Pancreas (tissue), 10 donors: Measurements from ENCODE around the gene ETFA. TPM values are rescaled to one million over a fixed set of nuclear protein-coding genes. Genes with fewer than 3 reads are reported as not detected.

Experiments used
- ATAC-seq, 4 donors: fragments of 200-7000 bp; cut with Tn5 transposase; one replicate each; pipeline versions ENCODE4 v1.8.0 to v1.9.1; 2020; ENCODE audit warnings: mild to moderate bottlenecking in 4 of 4, moderate library complexity in 4 of 4
- DNase-seq, 6 donors: peaks; one replicate each; pipeline ENCODE4 v3.0.0-alpha.2; 2020
- FAIRE-seq: peaks from 2 replicates; lab custom pipeline; 2012; peaks lifted over from hg19 to GRCh38; lab: Jason Lieb, UNC
- H3K27ac ChIP-seq, 4 donors: fragments of 200-600 bp; sonication (generic); 1 replicate in 3 of 4; 2 replicates in 1 of 4; pipeline versions ENCODE4 v1.5.0 to v1.8.0; 2020
- H3K27me3 ChIP-seq, 4 donors: fragments of 200-600 bp; one replicate each; pipeline ENCODE4 v1.8.0; 2021
- H3K36me3 ChIP-seq, 3 donors: fragments of 200-600 bp; sonication (generic) in 1 of 3; one replicate each; pipeline versions ENCODE4 v1.5.0 to v1.8.0; 2020 to 2021
- H3K4me1 ChIP-seq, 3 donors: fragments of 200-600 bp; one replicate each; pipeline ENCODE4 v1.8.0; 2021
- H3K4me3 ChIP-seq, 4 donors: fragments of 200-600 bp; sonication (generic) in 2 of 4; one replicate each; pipeline versions ENCODE4 v1.5.0 to v1.8.0; 2020 to 2021
- H3K9me3 ChIP-seq, 4 donors: fragments of 200-600 bp; one replicate each; pipeline ENCODE4 v1.8.0; 2021
- WGBS, 2 donors: extraction: QIAGEN DNeasy Blood & Tissue Kit; methylation state at CpG; one replicate each; pipeline ENCODE4 v1.1.7; 2013; 5-methylcytosine and 5-hydroxymethylcytosine counted together
- intact Hi-C, 3 donors: fragments of 100-400 bp; cut with DNase I; formaldehyde crosslinking; loops; one replicate each; pipeline versions ENCODE4 v1.11.1 to v1.14.2; 2022
- polyA plus RNA-seq, 2 donors: library from polyadenylated mRNA; stranded (reverse); fragments of 200-250 nt; gene quantifications; one replicate each; pipeline ENCODE4 v1.2.3, GENCODE V29; 2013
- total RNA-seq, 6 donors: library from RNA; stranded (reverse); fragmentation: NEBNext Ultra II Directional in 4 of 6; extraction: Animal tissue kit (Norgen Biotek cat#: 25700) in 4 of 6; gene quantifications; one replicate each; pipeline versions ENCODE4 v1.2.1 to v1.2.4, GENCODE V29; 2021 to 2023
- TF ChIP-seq, protein P1 (sequence below), 4 donors: fragments of 200-600 bp; sonication (generic) in 3 of 4; IDR thresholded peaks; one replicate each; pipeline versions ENCODE4 v1.5.0 to v1.8.0; 2021; ENCODE audit warnings: antibody characterized with exemption in 4 of 4
- donor health status: healthy with polysubstance abuse.
- donor health status: DM: no; HTN: no; CAD: no; lungs with moderate emphysema.
- donor health status: DM: no; HTN: no; CAD: no.
- donor health status: control.
- donor health status: control.
- donor health status: Bipolar disorder and iron deficiency.
- donor health status: DM: yes; HTN: yes; CAD: no.
- donor health status: DM: no; HTN: no; CAD: no.
- donor health status: DM: no; HTN: no; CAD: no.
- donor health status: DM: yes; HTN: yes; CAD: no.

ETFA gene
- total and polyA plus RNA-seq, 8 donors = 27.5 to 51.2 (median 42.3) TPM

DNA sequence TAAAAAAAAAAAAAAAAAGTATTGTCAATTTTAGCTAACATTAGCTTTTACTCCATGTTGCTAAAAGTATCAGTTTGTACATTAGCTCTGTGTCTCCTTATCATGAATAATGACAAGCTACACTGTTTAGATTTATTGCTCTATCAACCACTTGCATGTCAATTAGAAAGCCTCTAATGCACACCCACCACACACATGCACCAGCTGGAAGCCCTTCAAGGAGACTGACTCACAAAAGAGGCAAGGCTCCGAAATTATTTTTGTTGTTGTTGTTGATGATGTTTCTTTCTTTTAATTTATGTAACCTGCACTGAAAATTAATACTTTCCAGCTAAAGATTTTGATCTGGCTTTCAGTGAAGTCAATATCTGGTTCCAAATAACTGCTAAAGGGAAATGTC is 71.5 kb downstream of the ETFA start:
- peaks cover 0 to 5% (median 0%) of the 10 kb centered on the region in 3 donors for H3K36me3 ChIP-seq
- ATAC-seq (no peak), DNase-seq (no peak), FAIRE-seq (no peak)
- H3K4me1 ChIP-seq = no peaks in the 10 kb centered on the region
- H3K4me3 ChIP-seq = no peak overlapping the region
- no peaks in the 10 kb centered on the region for H3K9me3 ChIP-seq
- TF ChIP-seq, protein P1, sequence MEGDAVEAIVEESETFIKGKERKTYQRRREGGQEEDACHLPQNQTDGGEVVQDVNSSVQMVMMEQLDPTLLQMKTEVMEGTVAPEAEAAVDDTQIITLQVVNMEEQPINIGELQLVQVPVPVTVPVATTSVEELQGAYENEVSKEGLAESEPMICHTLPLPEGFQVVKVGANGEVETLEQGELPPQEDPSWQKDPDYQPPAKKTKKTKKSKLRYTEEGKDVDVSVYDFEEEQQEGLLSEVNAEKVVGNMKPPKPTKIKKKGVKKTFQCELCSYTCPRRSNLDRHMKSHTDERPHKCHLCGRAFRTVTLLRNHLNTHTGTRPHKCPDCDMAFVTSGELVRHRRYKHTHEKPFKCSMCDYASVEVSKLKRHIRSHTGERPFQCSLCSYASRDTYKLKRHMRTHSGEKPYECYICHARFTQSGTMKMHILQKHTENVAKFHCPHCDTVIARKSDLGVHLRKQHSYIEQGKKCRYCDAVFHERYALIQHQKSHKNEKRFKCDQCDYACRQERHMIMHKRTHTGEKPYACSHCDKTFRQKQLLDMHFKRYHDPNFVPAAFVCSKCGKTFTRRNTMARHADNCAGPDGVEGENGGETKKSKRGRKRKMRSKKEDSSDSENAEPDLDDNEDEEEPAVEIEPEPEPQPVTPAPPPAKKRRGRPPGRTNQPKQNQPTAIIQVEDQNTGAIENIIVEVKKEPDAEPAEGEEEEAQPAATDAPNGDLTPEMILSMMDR (IDR thresholded peaks at IDR 0.05) = no peak
- WGBS, 2 donors = 62 to 73% methylated on average over 1 of the region's 1 CpG
- intact Hi-C loops = no loop called here
- H3K27me3 ChIP-seq = no peaks in the 10 kb centered on the region
- H3K27ac ChIP-seq = no peak overlapping the region

DNA sequence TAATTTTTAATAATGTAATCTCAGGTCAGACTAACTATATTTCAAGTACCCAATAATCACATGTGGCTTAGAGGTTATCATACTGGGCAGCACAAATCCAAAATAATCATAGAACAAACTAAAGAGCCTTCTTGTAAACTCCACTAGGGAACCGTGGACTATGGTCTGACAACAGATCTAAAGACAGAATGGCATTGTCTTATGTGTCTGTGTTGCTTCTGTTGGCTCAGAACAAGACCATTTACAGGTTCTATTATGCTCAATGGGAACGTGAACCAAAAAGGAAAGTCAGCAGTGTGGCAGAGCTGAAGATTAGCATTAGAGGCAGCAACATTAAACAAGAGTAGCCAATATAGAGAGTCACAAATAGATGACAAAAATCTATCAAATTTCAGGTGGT is 74.9 kb downstream of the ETFA start:
- Histone ChIP-seq H3K27ac (no peak overlapping the region), H3K27me3 (no peaks in the 10 kb centered on the region), H3K4me1 (no peaks in the 10 kb centered on the region), H3K36me3 (no peaks in the 10 kb centered on the region), H3K9me3 (no peaks in the 10 kb centered on the region), H3K4me3 (no peak overlapping the region)
- intact Hi-C loops = no loop called here
- 63 to 66% methylated on average over 2 of the region's 2 CpGs for WGBS, 2 donors
- no peak for ATAC-seq
- TF ChIP-seq, protein P1 (IDR thresholded peaks at IDR 0.05) = no peak
- FAIRE-seq = no peak
- no peak for DNase-seq

DNA sequence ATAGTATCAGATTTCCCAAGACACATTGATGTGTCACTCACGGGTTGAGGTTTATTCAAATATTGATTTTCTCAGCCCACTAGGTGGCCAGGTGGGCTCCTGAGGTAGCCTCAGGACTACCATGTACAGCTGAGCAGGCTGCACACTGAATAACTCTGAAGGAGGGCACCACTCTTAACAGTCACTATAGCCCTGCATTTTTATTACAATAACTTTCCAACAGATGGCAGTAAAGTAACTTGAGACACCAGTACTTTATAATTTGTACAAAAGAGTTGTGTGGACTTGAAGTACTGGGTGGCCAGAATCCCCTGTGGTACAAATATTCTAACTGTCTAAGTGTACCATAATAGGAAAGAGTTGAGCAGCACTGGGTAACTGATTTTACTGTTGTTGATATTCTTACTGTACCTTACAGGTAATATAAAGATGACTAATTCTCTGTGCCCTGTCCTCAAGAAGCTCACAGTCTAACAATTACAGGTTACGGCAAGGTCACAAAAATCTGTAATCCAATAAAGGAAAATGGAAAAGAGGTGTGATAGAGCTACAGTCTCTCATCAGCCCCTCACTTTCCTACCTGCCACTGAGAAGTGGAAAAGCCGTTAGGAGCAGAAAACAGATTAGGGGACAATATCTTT is 76.0 kb downstream of the ETFA start:
- H3K27ac ChIP-seq = no peak overlapping the region
- 75 to 79% methylated on average over 3 of the region's 3 CpGs for WGBS, 2 donors
- FAIRE-seq = no peak
- H3K36me3 ChIP-seq = peaks cover 0 to 8% (median 4%) of the 10 kb centered on the region in 3 donors
- H3K27me3 ChIP-seq = no peaks in the 10 kb centered on the region
- peak in 3 of 4 donors; percentile 72 to 78 (median 76) for ATAC-seq
- DNase-seq = no peak
- no peak overlapping the region for H3K4me3 ChIP-seq
- intact Hi-C loops = no loop called here
- H3K4me1 ChIP-seq = no peaks in the 10 kb centered on the region
- TF ChIP-seq, protein P1 (IDR thresholded peaks at IDR 0.05) = peak in 1 of 4 donors; percentile 19
- H3K9me3 ChIP-seq = no peaks in the 10 kb centered on the region

DNA sequence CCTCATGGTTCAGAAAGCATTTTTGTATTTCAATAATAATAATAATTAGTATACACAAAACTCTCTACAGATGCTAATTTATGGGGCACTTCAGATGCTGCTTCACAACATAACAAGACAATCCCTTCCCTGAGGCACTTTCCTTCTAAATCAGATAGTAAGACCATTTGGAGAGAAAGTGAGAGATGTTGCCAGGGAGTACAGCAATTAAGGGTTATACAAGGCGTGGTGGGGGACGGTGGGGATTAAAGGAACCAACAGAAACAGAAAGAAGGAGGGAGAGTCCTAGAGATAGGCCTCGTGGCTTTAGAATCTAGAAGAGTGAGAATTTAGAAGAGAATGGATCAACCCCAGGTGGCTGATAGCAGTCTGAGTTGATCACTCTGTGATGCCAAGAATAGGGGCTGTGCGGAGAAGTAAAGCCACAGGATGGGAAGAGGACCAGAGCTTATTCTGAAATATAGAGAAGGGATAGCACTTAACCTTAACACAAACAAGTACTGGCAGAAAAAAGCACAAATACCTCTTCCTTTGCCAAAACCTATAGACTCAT is 76.9 kb downstream of the ETFA start:
- TF ChIP-seq, protein P1 (IDR thresholded peaks at IDR 0.05) = no peak
- Histone ChIP-seq H3K9me3 (no peaks in the 10 kb centered on the region), H3K27me3 (no peaks in the 10 kb centered on the region), H3K27ac (no peak overlapping the region), H3K4me1 (no peaks in the 10 kb centered on the region), H3K4me3 (no peak overlapping the region), H3K36me3 (peaks cover 0 to 8% (median 4%) of the 10 kb centered on the region in 3 donors)
- DNase-seq = no peak
- no peak for ATAC-seq
- intact Hi-C loops = no loop called here
- 84 to 85% methylated on average over 4 of the region's 4 CpGs for WGBS, 2 donors
- FAIRE-seq = no peak

DNA sequence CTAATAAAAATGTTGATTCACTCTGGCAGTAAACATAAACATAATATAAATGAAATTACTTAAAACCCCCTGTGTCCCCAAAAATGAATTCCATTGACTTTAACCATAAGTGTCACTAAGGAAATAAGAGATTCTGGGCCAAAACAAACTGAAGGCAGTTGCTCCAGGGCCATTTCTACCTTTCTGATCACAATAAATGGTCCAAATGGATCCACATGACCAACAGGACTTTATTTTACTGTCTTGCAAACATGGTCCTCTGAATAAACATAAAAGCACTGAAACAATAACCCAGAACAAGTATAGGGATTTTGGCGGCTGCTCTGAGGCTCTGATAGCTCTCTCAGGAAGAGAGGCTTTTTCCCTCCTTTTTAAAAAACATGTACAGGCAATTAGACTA is 77.3 kb downstream of the ETFA start:
- no peak for DNase-seq
- intact Hi-C loops = no loop called here
- WGBS, 2 donors = 95 to 98% methylated on average over 1 of the region's 1 CpG
- H3K4me1 ChIP-seq = no peaks in the 10 kb centered on the region
- H3K36me3 ChIP-seq = peaks cover 0 to 8% (median 4%) of the 10 kb centered on the region in 3 donors
- H3K27ac ChIP-seq = no peak overlapping the region
- no peak for ATAC-seq
- H3K9me3 ChIP-seq = no peaks in the 10 kb centered on the region
- H3K27me3 ChIP-seq = no peaks in the 10 kb centered on the region
- TF ChIP-seq, protein P1 (IDR thresholded peaks at IDR 0.05) = no peak
- FAIRE-seq = no peak
- no peak overlapping the region for H3K4me3 ChIP-seq
